SKM-1 (cell line): ENCODE measurements around the gene WDR55.
"Not testable (repeated sequence)": the region's sequence is repeated elsewhere in the genome, so short reads cannot be mapped to it uniquely, and the experiment has no call there.

Experiments
- DNase-seq: peaks from one replicate; lab custom pipeline; 2025; ENCODE audit not compliant: unreplicated experiment; lab: John Stamatoyannopoulos, UW

The WDR55 gene

DNA sequence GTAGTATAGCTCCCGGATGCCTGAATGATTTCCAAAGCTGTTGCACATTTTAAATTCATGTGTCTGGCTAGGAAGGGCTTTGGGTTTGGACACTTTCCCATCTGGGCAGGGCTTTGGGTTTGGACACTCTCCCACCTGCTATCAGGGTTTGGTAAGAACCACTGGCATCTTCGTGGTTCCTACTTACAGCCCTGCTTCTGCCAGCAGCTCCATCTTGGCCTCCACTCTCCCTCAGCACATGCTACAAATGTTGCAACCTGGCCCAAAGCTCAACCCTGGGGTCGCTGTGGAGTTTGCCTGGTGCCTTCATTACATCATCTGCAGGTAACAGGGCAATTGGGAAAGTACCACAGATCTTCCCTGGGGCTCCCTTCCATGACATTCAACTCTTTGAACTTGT, 22.0 kb upstream of the WDR55 start:
- DNase-seq: no peak

DNA sequence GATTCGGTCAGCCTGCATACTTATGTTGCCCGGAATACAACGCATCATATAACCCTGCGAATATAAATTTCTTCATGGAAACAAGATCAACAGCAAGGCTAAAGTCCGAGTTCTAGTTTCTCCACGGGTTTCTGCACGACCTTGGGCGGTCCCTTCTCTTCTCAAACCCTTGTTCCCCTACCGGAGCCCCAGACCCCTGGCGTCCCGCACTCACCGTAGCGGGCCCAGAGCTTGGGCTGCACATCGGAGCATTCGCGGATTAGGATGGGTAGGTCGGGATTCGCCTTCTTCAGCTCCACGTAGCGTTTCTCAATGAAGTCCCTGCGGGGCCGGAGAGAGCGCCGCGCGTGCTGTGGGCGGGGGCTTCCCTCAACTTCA, 17.7 kb upstream of the WDR55 start:
- DNase-seq: no peak

DNA sequence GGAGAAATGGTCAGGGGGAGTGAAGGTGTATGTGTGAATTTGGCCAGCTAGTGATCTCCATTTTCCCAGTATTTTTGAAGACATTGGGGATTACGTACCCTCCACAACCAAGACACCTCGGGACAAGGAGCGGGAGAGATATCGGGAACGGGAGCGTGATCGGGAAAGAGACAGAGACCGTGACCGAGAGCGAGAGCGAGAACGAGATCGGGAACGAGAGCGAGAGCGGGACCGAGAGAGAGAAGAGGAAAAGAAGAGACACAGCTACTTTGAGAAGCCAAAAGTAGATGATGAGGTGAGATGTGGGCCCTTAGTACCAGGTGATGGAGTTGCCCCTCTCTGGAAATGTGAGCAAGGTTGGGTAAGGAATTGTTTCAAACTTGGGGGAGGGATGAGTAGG, 5.8 kb upstream of the WDR55 start:
- no peak for DNase-seq

DNA sequence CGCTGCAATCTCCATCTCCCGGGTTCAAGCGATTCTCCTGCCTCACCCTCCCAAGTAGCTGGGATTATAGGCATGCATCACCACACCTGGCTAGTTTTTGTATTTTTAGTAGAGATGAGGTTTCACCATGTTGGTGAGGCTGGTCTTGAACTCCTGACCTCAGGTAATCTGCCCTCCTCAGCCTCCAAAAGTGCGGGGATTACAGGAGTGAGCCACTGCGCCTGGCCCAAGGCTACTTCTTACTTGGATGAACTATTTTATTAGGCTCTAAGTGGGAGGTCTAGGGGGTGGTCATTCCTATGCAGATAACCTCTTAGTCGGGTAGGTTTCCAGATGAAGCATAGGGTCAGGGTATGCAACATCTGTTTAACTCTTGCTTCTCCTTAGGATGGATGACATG, 4.3 kb upstream of the WDR55 start:
- not testable (repeated sequence) for DNase-seq

DNA sequence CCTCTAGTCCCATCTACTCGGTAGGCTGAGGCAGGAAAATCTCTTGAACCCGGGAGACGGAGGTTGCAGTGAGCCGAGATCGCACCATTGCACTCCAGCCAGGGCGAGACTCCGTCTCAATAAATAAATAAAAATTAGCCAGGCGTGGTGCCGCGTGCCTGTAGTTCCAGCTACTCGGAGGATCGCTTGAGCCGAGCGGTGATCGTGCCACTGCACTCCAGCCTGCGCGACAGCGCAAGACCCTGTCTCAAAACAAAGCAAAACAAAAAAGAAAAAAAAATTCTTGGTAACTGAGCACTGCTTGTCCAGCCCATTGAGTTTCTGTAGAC, 710 bp upstream of the WDR55 start:
- DNase-seq: no peak

DNA sequence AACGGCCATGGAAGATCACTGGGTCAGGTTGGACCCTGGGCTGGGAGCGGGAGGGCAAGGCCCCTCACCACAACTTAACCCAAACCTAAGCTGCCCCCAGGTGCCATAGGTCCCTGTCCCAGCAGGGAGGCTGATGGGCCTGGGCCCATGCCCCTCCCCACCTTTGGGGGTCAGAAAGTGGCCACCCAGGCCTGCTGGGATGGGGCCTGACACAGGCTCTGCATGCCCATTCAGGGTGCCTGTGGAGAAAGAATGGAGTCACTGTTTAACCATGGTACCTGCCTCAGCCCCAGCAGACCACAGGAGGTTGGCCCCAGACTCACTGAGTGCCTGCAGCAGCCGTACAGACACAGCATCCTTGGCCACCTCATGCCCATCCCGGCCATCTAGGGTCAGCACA, 6.3 kb downstream of the WDR55 start:
- not testable (repeated sequence) for DNase-seq

DNA sequence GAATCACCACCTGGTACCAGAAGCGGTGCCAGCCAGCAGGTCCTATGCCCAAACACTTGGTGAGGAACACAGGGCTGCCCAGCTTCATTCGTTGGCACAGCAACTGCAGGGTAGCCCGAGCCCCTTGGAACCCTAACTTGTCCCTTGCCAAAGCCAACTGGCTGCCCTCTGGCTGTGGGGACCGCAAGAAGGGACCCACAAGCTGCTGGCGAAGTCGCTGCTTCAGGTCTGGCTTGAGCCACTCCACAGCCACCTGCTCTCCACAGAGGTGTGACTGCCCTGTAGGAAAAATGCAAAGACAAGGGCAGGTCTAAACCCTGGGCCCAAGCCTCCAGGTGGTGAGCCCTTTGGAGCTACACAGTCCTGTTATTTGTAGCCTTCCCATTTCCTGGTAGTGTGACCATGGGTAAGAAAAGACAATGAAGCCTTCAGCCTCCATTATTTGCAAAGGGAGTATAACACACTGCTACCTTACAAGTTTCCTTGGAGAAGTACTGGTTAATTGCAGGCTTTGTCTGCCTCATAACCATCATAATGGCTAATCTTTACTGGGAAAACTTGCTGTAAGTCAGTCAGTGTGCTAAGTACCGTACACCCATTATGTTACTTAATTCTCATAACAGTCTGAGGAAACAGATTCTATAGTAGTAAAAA, 6.9 kb downstream of the WDR55 start:
- DNase-seq: no peak

DNA sequence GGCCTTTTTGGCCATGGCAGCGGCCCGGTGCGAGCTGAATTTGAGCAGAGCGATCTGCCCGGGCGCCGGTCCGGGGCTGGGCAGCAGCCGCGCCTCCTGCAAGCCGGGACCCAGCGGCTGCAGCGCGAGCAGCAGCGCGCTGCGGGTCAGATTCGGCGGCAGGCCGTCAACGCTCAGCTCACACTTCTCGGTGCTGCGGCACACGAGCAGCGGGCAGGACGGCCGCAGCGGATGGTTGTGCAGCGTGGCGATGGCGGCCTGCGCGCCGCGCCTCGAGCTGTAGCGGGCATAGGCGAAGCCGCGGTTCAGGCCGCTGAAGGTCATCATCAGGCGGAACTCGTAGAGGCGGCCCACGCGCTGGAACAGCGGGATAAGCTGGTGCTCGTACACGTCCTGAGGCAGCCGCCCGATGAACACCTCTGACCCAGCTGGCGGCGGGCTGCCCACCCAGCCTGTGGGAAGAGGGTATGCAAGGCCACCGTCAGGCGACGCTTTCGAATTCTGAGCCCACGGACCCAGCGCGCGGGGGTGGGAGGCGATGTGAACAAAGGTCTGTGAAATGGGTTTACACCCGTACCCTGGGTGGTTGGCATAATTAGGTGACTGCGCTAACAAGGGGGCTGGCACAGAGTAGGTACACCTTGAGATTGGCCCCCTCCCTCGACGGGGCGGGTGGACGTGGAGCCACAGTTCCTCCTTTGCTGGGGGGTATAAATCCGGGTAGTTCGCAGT, 7.9 kb downstream of the WDR55 start:
- no peak for DNase-seq

DNA sequence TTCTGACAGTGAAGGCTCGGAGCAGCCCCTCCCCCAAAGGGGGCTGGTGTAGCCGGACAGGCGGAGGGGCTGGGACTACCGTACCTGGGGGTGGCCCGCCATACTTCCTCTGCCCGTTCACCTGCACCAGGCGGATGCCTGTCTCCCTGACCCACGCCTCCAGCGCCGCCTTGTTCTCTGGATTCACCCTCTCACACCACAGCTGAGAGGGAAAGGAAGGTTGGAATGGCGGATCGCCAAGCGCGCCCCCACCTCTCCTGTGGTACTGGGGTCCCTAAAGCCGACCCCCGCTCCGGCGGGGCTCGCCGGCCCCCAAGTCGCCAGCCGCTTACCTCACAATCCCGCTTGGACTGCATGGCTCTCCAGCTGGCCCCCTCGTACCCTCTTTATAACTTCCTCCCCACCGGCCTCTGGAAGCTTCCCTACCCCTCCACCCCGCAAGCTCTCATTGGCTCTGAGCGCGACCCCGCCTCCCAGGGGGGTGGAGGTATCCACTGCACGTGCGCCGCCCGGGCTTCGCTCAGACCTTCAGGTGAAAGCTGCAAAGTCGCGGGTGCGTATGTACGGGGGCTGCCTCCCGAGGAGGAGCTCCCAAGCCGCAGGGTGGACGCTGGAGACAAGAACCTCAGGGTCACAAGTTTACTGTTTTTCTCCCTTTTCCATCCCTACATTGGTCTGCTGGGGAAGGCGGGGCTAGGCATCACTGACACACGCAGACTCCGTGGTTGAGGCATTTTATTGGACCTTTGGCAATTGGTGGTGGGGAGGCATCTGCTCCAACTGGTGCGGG, 8.7 kb downstream of the WDR55 start, which contains the start of gene DND1:
Gene DND1 (minus strand): TSS at position 390 of the 790 bp plus-strand sequence. CDS start 34 bp downstream, at position 356.
- DNase-seq: no peak

DNA sequence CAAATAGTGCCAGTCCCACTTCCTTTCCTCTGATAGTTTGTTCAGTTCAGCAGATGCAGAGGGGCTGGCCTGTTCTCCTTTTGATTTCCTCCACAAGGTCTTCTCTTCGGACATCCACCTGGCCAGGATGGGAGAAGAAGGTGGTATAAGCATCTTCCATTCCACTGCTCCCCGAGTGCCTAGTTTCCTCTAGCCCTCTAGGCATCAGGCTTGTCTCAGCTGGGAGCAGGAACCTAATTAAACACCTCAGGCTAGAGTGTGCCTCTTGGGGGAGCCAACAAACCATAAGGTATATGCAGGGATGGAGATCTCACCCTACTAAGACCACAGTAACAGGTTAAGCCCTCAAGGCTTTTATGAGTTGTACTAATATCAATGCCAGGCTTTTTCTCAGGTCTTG, 9.5 kb downstream of the WDR55 start:
- no peak for DNase-seq

DNA sequence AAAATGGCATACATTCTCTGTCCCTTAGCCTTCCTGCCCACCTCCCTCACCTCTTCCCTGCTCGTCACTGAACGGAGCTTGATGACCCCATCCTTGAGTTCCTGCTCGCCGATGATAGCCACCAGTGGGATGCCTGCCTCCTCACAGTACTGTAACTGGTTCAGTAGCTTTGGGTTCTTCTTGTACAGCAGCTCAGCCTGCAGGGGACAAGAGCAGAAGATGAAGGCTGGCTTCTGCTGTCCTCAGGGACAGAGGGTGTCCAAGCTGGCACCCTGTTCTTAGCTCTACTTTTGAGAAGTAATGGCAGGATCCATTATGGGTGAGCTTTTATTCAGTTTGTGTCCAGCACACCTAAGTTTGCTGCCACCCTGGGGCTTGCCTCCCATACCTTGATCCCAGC, 9.9 kb downstream of the WDR55 start:
- no peak for DNase-seq

DNA sequence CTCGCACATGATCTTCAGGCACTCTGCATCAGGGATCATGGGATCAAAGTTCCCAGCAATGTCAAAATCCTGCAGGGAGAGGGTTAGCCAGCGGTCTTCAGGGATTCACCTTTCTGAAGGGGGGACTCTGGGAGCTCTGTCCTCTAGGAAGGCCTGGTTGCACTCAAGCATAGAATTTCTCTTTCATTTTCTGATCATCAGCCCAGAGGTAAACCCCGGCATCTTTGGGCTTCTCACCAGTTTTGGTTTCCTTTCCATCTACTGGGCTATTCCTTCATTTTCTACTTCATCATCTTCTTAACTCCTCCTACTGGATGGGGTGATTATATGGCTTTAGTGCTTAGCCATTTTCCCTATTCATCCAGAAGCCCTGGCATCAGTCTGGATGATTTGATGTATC, 13.2 kb downstream of the WDR55 start:
- no peak for DNase-seq

DNA sequence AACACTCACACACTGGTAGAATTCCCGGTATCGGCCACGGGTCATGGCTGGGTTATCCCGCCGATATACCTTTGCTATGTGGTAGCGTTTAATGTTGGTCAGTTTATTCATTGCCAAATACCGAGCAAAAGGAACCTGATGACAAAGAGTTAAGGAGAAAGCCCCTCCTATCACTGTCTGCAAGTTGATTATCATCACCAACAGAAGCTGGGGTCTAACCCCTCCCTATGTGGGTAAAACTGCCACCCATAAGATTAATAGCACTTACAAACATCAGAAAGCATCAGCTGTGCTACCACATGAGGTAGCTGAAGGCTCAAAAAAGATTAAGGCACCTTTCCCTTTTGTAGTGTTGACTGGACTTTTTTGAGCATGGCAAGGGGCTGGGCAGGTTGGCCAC, 14.3 kb downstream of the WDR55 start:
- DNase-seq: no peak

DNA sequence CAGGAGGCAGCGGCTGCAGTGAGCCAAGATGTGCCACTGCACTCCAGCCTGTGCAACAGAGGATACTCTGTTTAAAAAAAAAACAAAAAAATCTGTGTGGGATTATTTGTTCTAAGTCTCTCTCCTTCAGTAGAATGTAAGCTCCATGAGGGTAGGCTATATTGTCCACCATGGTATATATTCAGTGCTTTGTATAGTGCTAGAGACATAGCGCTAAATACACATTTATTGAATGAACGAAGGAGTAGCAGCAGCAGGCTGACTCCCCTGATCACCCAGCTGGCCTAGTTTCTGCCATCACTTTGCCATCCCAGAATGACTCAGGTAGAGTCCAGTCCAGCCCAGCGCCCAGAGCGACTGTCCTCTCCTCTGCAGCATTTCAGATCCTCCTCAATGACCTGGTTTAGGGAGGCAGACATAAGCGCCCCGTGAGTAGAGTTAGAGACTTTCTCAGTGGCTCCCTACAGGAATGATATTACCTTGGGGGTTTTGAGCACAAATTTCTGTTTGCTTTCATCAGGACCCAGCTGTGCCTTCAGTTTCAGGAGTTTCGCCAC, 25.8 kb downstream of the WDR55 start:
- no peak for DNase-seq

DNA sequence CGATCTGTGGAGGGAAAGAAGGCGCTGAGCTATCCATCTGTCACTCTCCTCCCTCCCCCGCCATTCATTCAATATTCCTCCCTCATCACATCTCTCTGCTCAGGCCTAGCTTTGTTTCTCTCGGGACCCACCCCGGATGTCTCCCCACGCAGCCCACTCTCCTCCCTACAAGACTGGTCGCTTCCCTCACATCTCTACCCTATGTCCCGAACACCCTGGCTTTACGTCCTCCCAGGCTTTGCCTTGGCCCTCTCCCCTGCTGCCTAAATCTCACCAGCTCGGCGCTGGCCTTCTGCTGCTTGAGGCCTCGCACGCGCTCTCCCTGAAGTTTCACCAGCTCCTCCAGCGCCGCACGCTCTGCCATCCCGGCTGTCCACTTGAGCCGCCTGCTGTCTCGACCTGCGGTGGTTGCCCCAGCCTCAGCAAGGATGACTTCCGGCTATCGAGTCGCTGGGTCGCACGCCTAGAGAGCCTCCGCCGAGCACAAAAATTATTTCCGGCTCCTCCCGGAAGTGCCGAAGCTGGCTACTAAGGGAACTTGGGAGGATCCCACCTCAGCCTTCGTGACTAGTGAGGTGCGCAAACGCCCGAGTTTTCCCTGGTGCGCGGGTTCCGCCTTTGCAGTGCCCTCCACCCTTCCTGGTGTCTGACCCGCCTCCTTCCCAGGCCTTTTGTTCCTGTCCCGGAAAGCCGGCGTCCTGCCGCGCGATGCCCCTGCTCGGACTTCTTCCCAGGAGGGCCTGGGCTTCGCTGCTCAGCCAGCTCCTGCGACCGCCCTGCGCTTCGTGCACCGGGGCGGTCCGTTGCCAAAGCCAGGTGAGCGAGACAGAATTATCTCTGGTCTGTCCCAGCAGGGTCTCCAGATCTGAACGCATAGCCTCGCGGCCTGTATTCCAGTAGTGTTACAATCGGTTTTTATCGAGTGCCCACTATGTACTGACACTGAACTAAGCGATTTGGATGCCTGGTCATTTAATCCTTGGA, 26.5 kb downstream of the WDR55 start, which contains the start of the genes HARS1 and HARS2:
Gene HARS1 (minus strand): TSS at position 430 of the 984 bp plus-strand sequence. CDS start 66 bp downstream, at position 364.
Gene HARS2 (plus strand): TSS at position 515 of the 984 bp plus-strand sequence. CDS start 194 bp downstream, at position 709.
- DNase-seq: peak; percentile 83

DNA sequence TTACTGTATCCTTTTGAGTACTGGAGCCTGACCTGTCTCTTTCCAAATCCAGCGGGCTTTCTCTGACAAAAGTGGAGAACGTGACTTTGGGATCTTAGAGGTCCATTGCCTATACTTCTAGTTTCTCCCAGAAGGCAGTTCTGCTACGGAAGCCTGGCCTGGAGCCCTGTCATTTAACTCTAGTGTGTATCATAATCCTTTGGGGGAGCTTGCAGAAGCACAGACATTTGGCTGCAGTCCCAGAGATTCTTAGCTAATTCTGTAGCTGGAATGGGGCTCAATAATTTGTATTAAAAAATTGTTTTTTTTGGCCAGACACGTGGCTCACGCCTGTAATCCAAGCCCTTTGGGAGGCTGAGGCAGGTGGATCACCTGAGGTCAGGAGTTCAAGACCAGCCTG, 29.6 kb downstream of the WDR55 start:
- DNase-seq: no peak

DNA sequence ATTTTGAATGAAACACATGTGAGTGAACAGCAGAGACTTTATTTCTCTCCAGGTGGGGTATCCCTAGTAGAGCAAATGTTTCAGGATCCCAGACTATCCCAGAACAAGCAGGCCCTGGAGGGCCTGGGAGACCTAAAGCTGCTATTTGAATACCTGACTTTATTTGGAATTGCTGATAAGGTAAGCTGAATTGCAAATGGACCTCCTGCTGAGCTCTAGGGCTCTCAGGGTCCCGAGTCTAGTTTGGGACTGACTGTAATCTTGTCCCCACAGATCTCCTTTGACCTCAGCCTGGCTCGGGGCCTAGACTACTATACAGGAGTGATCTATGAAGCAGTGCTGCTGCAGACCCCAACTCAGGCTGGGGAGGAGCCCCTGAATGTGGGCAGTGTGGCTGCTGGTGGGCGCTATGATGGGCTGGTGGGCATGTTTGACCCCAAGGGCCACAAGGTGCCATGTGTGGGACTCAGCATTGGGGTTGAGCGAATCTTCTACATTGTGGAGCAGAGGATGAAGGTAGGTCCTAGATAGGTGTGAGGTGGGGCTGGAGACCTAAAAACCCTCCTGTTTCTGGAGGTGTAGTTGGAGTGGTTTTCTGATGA, 32.3 kb downstream of the WDR55 start:
- DNase-seq: no peak

DNA sequence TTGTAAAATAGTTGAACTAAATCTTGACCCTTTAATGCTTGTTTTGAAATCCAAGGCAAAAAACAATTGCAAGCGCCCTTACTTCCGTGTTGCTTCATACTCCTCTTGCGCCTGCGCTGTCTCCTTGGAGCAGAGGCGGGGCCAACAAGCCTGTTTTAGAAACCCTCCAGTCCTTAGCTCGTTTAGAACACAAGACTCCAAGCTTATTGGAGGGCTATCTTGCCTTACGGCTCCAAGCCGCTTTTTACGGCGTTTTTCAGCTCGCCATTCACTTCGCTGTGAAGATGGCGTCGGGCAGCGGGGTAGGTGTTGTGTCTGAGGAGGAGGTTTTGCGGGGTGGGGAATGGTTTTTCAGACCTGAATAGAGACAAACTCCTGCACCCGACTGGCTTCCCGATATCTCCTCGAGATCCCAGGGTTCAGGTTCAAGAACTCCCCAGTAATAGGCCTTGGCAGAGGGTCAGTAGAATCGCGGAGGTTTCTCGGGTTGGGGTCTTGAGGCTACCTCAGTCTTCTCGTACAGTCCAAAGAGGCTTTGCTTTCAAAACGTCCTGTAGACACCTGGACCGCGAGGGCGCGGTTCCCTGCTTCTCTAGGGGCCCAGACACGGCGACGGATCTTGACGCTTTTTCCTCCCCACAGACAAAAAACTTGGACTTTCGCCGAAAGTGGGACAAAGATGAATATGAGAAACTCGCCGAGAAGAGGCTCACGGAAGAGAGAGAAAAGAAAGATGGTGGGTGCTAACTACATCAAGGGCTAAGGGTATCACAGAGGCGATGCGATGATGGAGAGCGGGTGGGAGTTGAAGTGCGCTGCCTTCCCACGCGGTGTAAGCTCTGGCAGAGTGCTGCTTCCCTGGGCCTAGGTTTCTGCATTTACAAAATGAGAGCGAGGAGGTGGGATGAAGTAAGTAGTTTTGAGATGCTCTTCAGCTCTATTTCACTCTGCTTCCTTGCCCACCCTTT, 35.8 kb downstream of the WDR55 start, which contains the start of gene ZMAT2:
Gene ZMAT2 (plus strand): TSS at position 271 of the 968 bp plus-strand sequence. CDS start 14 bp downstream, at position 285.
- DNase-seq: peak; percentile 97

DNA sequence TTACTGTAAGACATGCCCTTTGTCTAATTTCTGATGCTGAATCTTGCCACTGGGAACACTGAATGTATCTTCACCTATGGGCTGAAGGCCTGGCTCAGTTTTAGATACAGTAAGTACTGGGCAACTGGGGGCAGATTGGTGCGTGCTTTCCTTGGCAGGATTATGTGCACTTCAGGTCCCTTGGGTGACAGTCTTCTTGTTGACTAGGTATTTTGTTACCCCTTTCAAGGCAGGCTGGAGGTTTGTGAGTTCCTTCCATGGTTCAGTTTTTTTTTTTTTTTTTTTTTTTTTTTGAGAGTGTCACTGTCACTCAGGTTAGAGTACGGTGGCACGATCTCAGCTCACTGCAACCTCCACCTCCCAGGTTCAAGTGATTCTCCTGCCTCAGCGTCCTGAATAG, 43.1 kb downstream of the WDR55 start:
- DNase-seq: no peak
